Retinal pigment epithelial cell (primary cell): Measurements from ENCODE around the gene SSRP1.
A peak's percentile ranks its signal among the peaks of the same experiment; 100 is the strongest.

Source experiments
- DNase-seq: peaks from one replicate; pipeline ENCODE4 v3.0.0-alpha.2; 2010; ENCODE audit warnings: low read depth
- H3K4me3 ChIP-seq: 2 replicates; pipeline ENCODE4 v1.5.1; 2011; ENCODE audit warnings: mild to moderate bottlenecking, low read length, control low read depth, moderate library complexity
- TF ChIP-seq, protein P1 (sequence below): conservative IDR thresholded peaks from 2 replicates; pipeline ENCODE4 v1.5.1; 2011; ENCODE audit warnings: low read depth, low read length, control low read depth, inconsistent platforms

SSRP1 gene

DNA sequence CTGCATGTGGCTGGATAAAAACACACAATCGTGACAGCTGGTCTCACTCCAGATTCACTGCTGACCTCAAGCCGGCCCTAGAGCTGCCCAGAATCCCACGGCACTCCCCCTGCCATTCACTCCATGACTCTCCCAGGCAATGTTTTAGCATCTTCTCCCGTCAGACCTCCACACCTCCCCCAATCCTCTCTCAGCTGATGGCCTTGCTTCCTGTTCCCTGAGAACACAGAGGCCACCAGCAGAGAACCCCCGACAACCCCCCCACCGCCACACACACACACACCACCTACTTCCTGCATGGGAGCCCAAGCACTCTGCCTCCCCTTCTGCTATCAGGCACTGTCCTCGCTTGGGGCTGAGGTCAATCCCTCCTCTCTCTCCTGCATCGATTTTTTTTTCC lies 20.2 kb downstream of the SSRP1 start:
- DNase-seq, result no peak
- TF ChIP-seq, protein P1, sequence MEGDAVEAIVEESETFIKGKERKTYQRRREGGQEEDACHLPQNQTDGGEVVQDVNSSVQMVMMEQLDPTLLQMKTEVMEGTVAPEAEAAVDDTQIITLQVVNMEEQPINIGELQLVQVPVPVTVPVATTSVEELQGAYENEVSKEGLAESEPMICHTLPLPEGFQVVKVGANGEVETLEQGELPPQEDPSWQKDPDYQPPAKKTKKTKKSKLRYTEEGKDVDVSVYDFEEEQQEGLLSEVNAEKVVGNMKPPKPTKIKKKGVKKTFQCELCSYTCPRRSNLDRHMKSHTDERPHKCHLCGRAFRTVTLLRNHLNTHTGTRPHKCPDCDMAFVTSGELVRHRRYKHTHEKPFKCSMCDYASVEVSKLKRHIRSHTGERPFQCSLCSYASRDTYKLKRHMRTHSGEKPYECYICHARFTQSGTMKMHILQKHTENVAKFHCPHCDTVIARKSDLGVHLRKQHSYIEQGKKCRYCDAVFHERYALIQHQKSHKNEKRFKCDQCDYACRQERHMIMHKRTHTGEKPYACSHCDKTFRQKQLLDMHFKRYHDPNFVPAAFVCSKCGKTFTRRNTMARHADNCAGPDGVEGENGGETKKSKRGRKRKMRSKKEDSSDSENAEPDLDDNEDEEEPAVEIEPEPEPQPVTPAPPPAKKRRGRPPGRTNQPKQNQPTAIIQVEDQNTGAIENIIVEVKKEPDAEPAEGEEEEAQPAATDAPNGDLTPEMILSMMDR, result no peak
- H3K4me3 ChIP-seq, result no peak overlapping the region

DNA sequence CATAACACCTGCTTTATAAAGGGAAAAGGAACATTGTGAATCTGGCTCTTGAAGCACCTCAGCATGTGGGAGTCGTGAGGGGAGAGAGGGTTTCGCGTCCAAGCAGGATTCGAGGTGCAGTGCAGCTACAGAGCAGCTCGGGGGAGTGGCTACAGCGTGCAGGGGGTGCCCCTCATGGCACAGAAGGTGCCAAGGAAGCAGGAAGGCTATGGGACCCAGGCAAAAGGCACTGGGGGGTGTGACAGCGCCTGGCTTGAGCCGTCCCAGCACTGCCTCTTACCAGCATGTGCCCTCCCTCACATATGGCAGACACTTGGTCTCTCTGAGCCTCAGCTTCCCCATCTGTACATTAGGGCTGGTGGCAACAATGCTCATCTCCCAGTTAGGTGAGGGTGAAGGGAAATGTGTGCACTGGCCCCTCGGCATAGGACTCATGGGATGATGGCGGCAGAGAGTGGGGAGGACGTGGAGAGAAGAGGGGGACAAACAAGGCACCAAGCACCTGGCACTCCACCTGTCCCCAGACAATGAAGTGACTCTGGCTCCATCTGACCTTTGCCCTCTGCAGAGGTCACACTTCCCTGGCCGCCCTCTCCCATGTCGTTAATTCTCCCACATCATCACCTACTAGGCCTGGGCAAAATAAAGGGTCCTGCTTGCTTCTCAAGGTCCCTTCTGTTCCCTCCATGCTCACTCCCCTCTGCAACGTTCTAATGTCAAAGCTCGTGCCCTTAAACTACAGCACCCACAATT lies 21.3 kb downstream of the SSRP1 start:
- TF ChIP-seq, protein P1, result no peak
- H3K4me3 ChIP-seq, result no peak overlapping the region
- no peak for DNase-seq

DNA sequence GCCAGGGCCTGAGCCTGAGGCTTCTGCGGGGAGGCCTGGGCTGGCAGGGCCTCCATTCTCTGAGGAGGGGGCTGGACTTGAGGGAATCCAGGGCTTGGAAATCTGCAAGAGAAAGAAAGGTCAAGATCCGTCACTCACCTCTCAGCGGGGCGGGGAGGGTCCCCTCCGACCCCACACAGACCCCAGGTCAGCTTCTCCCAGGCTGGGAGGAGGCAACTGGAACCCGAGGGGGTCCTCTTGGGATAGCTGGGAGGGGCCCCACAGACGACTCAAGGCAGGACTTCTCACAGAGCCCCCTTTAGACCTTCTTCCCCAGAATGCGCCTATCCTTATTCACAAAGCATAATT lies 21.9 kb downstream of the SSRP1 start:
- H3K4me3 ChIP-seq, result no peak overlapping the region
- TF ChIP-seq, protein P1, result no peak
- DNase-seq, result no peak

DNA sequence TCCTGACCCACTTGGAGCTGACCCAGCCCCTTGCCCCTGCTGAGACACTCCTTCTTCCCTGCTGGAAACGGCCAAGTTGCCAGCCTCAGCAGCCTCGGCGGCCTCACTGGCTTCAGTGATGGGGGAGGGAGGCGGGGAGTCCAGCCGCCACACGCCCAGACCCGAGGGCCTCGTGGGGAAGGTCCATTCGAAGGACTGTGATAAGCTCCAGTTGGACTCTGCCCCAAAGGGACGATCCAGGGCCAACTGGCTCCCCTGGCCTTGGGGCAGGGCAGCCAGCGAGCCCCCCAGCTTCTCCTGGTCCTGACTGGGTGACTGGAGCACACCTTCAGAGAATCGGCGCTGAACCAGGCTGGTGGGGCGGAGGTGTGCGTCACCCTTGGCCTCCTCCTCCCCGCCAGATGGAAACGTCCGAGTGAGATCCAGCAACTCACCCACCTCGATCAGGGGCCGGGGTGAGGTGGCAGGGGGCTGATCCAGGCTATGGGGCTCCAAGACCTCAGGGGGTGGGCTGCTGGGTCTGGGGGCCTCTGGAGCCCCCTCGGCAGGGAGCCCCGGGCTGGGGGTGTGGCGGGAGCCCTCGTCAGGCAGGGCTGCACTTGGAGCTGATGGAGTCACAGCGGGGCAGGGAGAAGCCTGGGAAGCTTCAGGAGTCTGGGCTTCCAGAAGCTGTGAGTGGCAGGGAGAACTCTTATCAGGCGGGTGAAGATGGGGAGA lies 22.5 kb downstream of the SSRP1 start:
- DNase-seq, result no peak
- TF ChIP-seq, protein P1, result no peak
- H3K4me3 ChIP-seq, result no peak overlapping the region

DNA sequence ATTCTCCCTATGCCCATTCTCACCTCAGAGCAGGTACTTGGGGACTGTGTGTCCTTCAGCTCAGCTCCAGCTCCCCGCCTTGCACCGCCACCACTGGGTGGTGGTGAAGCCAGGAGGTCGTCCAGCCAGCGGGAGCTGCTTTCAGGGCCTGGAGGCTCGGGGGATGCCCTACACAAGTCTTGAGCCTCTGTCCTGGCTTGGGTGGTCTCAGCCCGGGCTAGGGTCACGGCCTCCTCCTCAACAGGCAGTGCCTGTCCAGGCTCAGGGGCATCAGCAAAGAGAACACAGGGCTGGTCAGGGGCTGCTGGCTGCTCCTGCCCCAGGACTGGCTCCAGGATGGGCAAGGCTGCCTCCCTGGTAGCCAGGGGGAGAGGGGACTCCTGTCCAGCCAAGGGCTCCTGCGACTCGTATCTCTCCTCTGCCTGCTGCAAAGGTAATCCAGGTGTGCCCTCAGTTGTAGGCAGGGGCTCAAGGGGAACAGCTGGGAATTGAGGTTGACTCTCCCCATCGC lies 23.1 kb downstream of the SSRP1 start:
- no peak for DNase-seq
- TF ChIP-seq, protein P1, result no peak
- H3K4me3 ChIP-seq, result no peak overlapping the region

DNA sequence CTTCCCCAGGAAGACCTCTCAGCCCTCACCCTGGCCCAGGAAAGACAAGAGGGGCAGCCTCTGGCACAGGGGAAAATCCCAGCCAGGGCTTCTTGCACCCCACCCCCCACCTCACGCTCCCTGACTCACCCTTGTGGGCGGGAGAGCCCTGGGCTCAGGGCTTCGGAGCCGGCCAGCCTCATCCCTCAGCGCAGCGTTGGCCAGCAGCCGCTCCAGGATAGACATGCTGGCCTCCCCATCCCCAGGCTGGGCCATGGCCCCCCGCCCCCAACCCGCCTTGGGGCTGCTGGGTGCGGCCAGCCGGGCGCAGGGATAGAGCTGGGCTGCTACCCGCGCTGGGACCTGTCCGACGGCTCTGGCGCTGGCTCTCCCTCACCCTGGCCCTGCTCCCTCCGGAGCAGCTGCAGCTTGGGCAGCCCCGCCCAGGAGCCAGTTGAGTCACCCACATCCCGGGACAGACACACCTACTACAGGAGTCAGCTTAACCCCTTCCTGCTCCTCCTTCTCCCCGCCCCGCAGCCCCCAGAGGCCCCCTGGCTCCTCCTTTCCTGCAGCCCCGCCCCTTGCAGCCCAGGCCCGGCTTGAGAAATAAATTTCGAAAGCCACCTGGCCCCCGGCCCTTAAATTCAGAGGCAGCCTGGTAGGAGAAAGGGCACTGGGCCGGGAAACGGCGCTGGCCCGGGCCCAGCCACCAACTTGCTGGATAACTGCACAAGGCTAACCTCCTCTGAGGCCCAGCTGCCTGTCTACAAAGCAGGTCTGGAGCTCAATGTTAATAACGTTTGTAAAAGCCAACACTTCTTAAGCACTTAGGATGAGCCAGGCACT lies 24.4 kb downstream of the SSRP1 start:
- peak overlapping the region; percentile 52 for H3K4me3 ChIP-seq
- TF ChIP-seq, protein P1, result no peak
- peak; percentile 93 for DNase-seq
